GM19395 (cell line): Measurements from ENCODE around the gene PIGQ.

Experiments
- ATAC-seq: cut with Tn5 transposase; IDR thresholded peaks from one replicate; pipeline ENCODE4 v1.9.1; 2021; ENCODE audit warnings: mild to moderate bottlenecking, moderate library complexity; ENCODE audit not compliant: unreplicated experiment

PIGQ gene

GRCh38 chr16:569445-570254, at the start of gene PIGQ:
PIGQ (plus strand) TSS chr16:569968; CDS start chr16:574075, 4,107 bp downstream.
- ATAC-seq = no peak

- no peak for ATAC-seq
Measured at GRCh38 chr16:520847-521246, 48.9 kb upstream of the PIGQ start.

- ATAC-seq = no peak
Measured at GRCh38 chr16:521381-522210, 48.2 kb upstream of the PIGQ start.

- ATAC-seq = no peak
Measured at GRCh38 chr16:522320-523096, 47.3 kb upstream of the PIGQ start.

- ATAC-seq = no peak
Measured at GRCh38 chr16:523097-523741, 46.5 kb upstream of the PIGQ start.

- no peak for ATAC-seq
Measured at GRCh38 chr16:524274-525040, 45.3 kb upstream of the PIGQ start.

GRCh38 chr16:525123-525519, 44.6 kb upstream of the PIGQ start:
- no peak for ATAC-seq

- ATAC-seq = no peak
Measured at GRCh38 chr16:525520-526180, 44.1 kb upstream of the PIGQ start.

- ATAC-seq = peak; percentile 3
Measured at GRCh38 chr16:526181-527014, 43.4 kb upstream of the PIGQ start.

- peak; percentile 65 for ATAC-seq
Measured at GRCh38 chr16:527015-527903, 42.5 kb upstream of the PIGQ start, which contains the start of gene CAPN15. CAPN15 (plus strand) TSS chr16:527712; CDS start chr16:546839, 19,127 bp downstream.

GRCh38 chr16:528111-529011, 41.4 kb upstream of the PIGQ start:
- ATAC-seq = no peak

GRCh38 chr16:529012-529575, 40.7 kb upstream of the PIGQ start:
- no peak for ATAC-seq

GRCh38 chr16:530111-530817, 39.5 kb upstream of the PIGQ start:
- ATAC-seq = no peak

- no peak for ATAC-seq
Measured at GRCh38 chr16:531494-532125, 38.2 kb upstream of the PIGQ start.
